ENCODE measurements around the gene SYT2.

DNA sequence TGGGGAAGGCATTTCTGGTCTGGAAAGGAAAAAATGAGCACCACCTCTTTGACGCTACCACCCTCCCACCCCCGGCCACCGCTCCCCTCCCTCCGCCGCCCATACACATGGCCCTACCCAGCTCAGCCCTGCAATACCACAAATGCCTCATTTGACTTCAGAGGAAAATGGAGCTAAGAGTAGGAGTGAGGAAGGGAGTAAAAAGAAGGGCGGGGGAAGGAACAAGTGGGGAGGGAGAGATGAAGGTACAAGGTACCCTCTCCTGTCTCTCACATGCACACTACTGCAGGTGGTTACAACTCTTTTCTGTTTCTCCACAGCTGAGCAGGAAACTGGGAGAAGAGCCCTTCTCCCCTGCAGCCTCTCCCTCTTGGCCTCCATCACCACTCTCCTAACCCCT lies 7.1 kb downstream of the SYT2 start:
- TF ChIP-seq, protein P1, sequence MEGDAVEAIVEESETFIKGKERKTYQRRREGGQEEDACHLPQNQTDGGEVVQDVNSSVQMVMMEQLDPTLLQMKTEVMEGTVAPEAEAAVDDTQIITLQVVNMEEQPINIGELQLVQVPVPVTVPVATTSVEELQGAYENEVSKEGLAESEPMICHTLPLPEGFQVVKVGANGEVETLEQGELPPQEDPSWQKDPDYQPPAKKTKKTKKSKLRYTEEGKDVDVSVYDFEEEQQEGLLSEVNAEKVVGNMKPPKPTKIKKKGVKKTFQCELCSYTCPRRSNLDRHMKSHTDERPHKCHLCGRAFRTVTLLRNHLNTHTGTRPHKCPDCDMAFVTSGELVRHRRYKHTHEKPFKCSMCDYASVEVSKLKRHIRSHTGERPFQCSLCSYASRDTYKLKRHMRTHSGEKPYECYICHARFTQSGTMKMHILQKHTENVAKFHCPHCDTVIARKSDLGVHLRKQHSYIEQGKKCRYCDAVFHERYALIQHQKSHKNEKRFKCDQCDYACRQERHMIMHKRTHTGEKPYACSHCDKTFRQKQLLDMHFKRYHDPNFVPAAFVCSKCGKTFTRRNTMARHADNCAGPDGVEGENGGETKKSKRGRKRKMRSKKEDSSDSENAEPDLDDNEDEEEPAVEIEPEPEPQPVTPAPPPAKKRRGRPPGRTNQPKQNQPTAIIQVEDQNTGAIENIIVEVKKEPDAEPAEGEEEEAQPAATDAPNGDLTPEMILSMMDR (IDR thresholded peaks at IDR 0.05) = no peak
- TF ChIP-seq POLR2AphosphoS5 (IDR thresholded peaks at IDR 0.05; ENCODE audit: low read depth, low read length) = no peak

Measured in SK-N-SH (cell line).